Activated CD4-positive, alpha-beta T cell treated with anti-CD3 and anti-CD28 coated beads for 1 hour (primary cell): Measurements from ENCODE around the gene PKD1L1.

Source experiments
- DNase-seq: peaks from one replicate; pipeline ENCODE4 v3.0.0-alpha.2; 2020

Gene PKD1L1

DNA sequence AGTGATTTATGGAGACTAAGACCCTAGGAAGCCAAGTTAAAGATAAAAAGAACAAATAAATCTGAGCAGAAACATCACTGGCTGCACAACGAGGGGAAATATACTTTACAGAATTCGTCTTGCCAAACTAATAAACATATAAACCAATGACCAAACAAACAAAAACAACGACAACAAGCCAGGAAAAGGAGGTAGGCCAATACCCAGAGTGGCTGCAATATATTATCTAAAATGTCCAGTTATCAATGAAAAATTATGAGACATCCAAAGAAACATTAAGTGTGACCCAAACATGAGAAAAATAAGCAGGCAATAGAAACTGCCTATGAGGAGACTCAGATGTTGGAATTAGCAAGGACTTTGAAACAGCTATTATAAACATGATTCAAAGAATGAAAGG is 81.0 kb downstream of the PKD1L1 start:
- no peak for DNase-seq

DNA sequence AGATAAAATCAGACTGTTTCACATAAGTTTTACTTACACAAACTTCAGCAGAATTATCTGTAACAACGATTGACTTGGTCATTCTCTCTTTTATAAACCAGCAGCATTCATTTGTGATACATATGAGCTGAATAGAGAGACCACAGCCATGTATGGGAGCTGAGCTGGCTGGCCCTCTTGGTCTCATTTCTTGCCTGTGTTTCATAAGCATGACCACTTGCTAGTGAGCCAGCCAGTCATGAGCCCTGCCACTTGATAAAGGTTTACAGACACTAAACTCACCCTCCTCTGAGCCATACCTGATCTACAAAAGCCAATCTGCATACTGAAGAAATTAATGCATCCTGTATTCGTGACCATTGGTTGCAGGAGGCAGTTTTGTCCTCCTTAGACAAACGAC is 82.1 kb downstream of the PKD1L1 start:
- no peak for DNase-seq

DNA sequence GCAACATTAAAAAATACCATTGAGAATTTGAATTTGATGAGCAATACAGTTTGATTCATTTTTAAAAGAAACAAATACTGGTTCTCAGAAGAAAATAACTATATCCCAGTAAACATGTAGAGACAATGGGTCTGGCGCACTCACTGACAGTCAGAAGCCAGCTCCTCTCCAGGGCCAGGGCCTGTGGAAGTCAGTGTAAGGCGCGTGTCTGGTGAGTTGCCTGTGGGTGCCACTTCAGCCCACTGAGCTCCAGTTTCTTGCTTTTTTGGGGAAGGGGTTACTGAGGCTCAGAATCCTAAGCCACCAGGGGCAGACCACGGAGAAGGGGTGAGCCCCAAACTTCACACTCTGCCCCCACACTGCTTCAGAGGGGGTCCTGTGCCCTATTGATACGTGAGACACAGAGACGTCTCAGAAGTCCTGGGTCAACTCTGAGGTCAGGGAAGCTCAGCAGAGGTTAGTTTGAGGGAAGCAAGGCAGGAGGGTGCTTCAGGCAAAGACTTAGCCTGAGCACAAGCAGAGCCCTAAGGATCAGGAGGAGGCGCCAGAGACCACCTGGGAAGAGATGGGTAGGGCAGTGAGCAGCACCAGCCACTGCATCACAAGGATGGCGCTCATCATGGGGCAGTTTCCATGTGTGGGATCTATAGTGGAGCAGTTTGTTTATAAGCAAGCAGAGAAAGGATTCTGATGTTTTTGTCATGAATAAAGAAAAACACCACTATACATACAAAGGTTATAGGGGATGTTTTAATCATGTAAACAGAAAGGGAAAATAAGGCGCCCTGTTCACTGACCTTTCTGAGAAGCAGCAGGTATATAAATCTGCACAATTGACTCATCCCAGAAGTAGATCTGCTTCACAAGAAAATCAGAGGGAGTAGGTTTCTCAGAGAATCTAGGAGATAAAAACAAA is 95.7 kb downstream of the PKD1L1 start:
- DNase-seq: no peak

- no peak for DNase-seq
Measured at GRCh38 chr7:47847207-47847606, 101.1 kb downstream of the PKD1L1 start.

- DNase-seq: no peak
Measured at GRCh38 chr7:47846138-47846836, 102.0 kb downstream of the PKD1L1 start.

DNA sequence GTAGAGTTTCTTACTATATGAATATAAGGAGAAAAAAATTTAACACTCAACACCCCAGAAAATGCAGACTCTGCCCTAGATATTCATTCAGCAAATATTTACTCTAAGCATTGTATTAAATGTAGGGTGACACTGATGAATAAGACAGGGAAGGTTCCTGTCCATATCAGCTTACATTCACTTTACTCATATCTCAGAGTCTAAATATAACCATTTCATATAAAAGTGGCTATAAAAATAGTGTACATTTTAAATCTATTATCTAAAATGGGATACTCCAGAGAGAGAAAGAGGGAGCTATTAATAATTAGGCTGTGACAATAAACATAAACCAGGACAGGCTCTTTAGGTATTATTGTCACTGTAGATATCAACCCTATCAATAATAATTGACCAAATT is 104.0 kb downstream of the PKD1L1 start:
- no peak for DNase-seq

DNA sequence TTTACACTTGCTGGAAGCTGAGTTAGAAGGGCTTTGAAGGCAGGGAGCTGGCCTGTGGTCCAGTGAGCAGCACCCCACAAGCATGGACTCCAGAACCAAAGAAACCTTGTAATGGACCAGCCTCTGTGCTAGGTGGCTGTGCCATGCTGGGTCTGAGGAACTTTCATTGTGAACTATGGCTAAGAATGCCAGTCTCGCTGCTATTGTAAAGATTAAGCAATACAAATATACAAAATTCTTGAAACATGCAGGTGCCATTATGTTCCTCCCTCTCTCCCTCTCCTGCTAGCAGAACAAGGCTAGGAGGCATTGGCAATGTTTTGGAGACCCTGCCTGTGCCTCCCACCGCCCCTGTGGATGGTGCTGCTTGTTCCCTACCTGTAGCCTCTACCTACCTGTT is 105.0 kb downstream of the PKD1L1 start:
- DNase-seq: no peak

DNA sequence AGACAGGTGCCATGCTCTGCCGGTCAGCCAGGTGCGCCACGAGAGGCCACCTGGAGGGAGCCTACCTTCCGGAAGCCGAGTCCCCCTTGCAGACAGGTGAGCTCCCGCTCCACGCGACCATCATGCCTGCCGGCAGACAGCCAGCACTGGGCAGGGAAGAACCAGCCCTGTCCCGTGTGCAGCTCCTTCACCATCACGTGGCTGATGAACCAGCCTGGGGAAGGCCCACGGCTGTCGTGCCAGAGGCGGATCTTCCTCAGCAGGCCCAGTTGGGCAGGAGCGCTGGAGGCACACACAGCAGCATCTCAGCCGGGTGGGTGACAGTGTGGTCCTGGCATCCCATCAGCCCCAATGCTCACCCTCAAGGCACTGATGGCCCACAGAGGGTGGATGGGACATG is 108.9 kb downstream of the PKD1L1 start:
- no peak for DNase-seq

- no peak for DNase-seq
Measured at GRCh38 chr7:47837826-47838225, 110.4 kb downstream of the PKD1L1 start.

- no peak for DNase-seq
Measured at GRCh38 chr7:47836503-47837202, 111.6 kb downstream of the PKD1L1 start.

- DNase-seq: no peak
Measured at GRCh38 chr7:47836080-47836479, 112.2 kb downstream of the PKD1L1 start.

DNA sequence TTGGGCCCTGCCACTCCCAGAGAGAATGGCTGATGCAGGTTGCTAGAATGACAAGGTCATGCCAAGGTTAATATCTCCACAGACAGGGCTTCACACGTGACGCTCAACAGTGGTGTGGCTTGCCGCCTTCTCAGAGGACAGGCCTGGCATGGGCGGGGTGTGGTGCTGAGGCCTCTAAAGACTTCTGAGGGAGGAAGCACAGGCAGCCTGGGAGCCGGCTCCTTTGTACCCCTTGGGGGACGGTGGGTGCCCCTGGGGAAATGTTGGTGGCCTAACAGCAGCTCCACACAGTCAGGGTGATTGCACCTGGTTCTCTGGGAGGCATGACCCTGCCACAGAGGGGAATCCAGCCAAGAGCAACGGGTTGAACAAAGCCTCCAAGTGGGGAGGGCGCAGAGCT is 115.1 kb downstream of the PKD1L1 start:
- no peak for DNase-seq

DNA sequence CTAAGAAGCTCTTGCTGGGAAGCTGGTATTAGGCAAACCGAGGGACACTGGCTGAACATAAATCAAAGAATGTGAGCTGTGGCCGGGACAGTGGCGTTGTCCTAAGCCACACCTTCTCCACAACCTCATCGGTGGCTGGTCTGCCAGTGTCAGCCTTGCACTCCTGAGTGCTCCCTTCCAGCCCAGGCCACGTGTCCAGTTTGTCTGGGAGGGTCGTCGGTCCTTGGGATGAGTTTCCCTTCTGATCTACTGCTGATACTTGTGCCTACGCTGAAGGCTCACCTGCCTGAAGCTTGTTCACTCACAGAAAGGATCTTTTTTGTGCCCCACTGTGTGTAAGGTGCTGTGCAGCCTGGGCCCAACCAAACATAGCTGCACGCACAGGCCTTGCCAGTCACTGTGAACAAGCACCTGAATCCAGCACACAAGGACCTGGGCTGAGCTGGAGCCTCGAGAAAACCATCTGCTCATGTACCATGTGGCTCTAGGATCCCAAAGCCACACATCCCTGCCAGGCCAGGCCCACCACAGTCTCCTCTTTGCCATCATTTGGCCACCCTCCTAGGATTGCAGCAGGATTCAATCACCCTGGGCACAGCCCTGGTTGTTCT is 116.1 kb downstream of the PKD1L1 start:
- no peak for DNase-seq

DNA sequence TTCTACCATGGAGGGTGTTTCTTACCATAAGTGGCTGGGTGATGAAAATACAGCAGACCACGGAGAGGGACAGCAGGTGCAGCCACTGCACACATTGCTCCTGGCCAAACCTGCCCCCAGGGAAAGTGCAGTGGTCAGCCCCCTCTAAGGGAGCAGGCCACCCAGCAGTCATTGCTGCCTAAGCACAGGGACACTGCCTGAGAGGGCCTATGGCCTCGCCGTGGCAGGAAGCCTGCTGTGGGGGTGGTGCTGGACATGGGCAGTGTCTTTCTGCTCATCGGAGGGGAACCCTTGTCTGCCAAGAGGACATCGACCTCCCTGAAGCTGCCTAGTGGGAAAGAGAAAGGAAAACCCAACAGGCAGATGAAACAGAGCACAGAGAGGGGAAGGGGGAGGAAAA is 118.3 kb downstream of the PKD1L1 start:
- no peak for DNase-seq

DNA sequence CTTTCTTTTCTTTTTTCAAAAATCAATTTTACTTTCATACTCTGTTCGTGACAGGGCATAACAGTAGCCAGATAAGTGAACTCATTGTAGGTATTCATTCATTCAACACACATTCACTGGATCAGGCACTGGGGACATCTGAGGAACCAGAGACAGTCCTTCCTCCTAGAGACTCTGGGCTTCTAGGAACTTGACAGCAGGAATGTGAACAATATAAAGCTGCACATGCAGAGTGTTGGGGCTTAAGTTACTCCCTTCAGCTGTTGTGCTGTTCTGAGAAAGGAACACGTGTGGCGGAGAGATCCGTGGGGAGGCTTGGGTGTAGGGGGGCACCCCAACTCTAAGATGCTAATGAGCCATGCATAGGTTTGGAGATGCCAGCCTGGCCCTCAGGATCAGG is 120.4 kb downstream of the PKD1L1 start:
- no peak for DNase-seq

- no peak for DNase-seq
Measured at GRCh38 chr7:47827351-47827756, 120.9 kb downstream of the PKD1L1 start.

DNA sequence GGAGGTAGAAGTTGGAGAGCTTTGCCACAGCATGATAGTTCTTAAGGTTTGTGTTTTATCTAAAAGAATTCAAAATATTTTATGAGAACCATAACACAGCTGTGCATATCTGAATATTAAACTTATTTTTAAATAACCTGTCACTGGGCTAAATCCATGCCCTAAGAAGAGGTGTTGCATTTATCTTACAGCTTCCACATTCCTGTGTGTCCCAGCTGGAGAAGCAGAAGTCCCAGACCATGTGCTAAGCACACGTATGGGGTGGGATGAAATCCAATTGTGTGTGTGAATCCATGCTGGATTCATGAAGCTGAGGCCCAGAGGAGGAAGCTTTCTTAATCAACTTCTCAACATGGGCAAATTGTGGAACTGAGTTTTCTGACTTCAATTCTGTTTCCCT is 121.5 kb downstream of the PKD1L1 start:
- DNase-seq: no peak

GRCh38 chr7:47819607-47819920 is 128.7 kb downstream of the PKD1L1 start:
- DNase-seq: no peak

DNA sequence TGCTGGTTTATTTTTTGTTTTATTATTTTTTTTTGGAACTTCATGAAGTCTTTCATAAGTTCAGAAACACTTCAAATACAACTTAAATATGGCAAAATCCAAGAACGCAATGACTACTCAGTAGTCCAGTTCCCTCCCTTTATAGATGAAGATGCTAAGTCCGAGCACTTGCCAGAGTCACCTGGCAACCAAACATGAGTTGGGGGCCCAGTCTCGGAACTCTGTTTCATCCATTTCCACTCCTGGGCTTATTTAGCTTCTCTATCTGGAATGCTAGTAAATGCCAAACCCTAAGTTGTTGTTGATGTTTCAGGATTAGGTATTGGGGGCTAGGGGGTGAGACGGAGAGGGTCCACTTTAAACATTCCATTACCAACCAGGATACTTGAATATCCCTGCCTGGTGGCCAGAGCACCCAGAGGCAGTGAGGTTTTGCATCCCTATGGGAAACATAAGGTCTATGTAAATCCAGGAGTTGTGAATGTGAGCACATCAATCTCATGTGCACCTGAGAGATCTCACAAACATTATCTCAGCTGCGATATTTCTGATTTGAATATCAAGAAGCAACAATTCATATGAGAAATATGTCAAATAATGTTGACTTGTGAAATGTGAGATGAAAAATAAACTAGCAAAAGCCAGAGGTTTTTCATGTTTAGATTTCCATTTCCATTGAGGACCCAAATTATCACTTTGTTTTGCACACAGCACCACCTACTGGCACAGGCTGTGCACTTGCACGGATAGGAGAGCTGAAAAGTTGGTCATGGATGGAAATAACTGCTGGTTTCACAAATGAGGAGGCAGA is 129.3 kb downstream of the PKD1L1 start:
- DNase-seq: no peak

DNA sequence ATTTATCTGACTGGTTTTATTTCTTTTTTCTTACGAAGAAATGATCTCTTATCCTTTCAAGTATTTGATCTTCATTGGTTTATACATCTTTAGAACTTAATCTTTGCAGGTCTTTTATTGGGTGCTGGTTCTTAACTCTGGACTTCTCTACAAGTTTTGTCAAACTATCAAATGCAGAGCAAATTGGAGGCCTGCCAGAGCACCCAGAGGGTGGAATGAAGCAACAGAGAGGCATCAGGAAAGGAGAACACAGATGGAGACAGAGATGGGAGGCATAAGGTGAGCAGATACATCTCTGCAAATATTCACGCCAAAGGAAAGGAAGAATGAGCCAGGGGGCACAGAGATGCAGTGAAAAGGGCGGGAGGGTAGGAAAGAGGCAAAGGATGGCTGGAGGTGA is 130.3 kb downstream of the PKD1L1 start:
- no peak for DNase-seq

- DNase-seq: no peak
Measured at GRCh38 chr7:47816647-47817046, 131.6 kb downstream of the PKD1L1 start.

DNA sequence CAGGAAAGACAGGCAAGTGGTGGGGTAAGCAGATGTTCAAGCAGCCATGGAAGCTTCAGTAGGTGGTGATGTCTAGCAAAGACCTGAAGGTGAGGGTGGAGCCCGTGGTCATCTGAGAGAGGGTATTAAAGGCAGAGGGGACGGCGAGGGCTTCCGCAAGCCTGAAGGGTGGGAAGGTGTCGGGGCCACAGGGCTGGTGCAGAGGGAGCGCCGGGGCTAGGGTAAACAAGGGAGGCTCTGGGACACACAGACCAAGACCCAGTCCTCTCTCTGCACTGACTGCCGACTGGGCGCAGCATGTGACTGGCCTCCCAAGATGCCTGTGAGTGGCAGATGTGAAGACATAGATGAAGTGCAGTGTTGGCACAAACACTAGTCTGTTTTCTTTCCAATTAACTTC is 132.4 kb downstream of the PKD1L1 start:
- no peak for DNase-seq
